CD4-positive, alpha-beta T cell treated with Interleukin-10 for 1 hour (primary cell): ENCODE results near the gene INPP1.
A peak's percentile ranks its signal among the peaks of the same experiment; 100 is the strongest.
"Not testable (repeated sequence)": the region's sequence is repeated elsewhere in the genome, so short reads cannot be mapped to it uniquely, and the experiment has no call there.

Experiments
- DNase-seq: peaks from one replicate; pipeline ENCODE4 v3.0.0-alpha.2; 2020

Gene INPP1, protein sequence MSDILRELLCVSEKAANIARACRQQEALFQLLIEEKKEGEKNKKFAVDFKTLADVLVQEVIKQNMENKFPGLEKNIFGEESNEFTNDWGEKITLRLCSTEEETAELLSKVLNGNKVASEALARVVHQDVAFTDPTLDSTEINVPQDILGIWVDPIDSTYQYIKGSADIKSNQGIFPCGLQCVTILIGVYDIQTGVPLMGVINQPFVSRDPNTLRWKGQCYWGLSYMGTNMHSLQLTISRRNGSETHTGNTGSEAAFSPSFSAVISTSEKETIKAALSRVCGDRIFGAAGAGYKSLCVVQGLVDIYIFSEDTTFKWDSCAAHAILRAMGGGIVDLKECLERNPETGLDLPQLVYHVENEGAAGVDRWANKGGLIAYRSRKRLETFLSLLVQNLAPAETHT

DNA sequence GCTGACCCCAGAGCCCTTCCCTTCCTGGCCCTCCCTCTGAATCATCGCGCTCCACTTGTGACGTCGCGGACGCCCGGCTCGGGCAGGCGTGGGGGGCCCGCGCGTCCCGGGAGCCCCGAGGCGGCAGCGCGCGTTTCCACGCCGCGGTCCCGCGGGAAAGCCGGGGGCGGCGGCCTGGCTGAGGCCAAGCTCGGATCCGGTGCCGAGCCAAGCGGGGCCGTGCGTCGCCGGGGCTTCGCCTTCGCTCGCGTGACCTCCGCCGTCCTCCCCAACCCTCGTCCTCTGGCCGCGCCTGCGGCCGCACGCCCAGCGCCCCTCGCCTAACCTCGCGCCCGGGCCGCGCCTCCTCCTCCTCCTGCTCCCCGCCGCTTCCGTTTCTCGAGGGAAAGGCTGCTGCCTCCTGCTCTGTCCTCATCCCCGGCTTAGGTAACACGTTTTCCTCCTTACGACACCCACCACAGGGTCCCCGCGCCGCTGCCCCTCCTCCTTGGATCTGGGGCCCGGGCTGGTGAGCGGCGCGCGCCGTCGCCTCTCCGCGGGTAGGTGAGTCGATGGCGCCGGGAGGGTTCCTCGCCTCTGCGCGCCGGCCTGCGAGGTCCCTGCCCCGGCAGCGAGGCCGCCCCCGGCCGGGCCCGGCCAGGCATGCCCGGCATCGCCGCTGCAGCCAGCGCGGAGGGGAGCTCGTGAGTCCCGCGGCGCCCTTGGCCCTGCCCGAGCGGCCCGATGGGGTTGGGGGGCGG is at the start of gene INPP1:
Gene INPP1 (plus strand): TSS at position 54 of the 740 bp plus-strand sequence. CDS start 16,514 bp downstream, outside the sequence.
- DNase-seq = peak; percentile 46

DNA sequence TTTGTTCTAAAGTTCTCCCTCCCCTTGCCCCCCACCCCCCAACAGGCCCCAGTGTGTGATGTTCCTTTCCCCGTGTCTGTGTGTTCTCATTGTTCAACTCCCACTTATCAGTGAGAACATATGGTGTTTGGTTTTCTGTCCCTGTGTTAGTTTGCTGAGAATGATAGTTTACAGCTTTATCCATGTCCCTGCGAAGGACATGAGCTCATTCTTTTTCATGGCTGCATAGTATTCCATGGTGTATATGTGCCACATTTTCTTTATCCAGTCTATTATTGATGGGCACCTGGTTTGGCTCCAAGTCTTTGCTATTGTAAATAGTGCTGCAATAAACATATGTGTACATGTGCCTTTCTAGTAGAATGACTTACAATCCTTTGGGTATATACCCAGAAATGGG is 45.5 kb upstream of the INPP1 start:
- not testable (repeated sequence) for DNase-seq

DNA sequence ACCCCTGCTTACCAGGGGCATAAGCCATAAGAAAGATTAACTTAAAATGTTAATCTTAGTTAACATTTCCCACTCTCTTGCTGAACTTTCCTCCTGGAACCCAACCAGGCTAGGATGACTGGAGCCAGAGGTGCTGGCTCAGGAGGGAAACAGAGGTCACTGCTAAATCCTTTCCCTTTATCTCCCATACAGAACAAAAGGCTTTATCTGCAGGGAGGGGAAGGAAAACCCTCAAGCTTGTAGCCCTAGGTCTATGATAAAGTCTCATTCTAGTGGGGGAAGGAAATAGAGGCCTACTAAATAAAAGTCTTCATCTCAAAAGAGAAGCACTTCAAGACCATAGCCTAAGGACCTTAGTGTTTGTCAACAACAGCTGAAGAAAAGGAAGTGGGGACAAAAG is 42.4 kb upstream of the INPP1 start:
- no peak for DNase-seq

DNA sequence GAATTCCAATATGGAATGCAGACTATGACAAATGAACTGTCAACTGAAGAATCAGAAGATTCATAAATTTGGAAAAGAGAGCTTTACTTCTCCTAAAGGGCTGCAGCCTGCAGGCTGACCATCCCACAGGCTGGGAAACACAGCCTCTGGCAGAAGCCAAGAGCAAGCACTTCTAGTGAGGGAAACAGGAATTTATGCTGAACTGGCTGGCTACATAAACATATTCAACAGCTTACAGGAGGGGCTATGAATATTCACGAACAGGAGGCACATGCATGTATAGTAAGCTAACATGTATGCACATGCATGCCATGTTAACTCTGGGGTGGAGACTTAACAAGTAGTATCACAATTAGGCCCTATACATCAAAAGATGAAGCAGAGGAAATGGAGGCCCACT is 41.3 kb upstream of the INPP1 start:
- DNase-seq = no peak

DNA sequence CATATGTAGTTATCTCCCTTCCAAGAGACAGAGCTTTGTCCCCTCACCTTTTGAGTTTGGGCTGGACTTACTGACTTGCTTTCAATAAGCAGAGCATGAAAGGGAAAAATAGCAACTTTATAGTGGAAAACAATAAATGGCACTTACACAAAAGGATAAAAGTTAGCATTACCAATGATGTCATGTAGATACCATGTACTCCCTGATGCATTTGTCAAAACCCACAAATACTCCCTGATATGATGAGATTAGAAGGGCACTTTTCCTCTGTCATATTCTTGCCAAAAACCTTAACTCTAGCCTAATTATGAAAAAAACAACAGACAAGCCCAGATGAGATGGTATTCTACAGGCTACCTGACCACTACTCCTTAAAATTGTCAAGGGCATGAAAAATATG is 39.7 kb upstream of the INPP1 start:
- no peak for DNase-seq

DNA sequence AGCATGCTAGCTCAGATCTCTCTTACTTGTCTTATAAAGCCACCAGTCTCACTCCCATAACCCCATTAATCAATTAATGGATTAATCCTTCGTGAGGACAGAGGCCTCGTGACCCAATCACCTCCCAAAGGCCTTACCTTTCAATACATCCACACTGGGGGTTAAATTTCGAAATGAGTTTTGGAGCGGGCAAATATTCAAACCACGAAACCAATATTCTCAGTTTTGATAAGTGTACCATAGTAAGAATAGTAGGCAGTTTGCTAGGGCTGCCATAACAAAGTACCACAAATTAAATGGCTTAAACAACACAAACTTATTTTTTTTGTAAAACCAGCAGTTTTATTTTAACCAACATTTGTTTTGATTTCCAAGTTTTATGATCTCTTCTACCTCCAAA is 39.0 kb upstream of the INPP1 start:
- no peak for DNase-seq

DNA sequence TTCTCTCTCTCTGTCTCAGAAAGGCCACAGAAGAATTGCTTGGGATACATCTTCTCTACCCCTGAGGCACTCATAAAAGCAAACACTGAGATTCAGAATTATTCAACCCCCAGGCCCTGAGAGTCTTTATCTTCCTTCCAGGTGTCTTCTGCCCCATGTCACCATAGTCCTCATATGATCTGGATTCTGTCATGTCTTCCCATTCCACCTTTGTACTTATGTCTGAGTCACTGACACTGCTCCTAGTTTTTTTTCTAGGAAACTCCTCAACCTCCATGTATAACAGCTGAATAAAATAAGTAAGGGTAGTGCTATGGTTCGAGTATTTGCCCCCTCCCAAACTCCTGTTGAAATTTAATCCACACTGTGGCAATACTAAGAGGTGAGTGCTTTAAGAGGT is 35.4 kb upstream of the INPP1 start:
- DNase-seq = no peak

DNA sequence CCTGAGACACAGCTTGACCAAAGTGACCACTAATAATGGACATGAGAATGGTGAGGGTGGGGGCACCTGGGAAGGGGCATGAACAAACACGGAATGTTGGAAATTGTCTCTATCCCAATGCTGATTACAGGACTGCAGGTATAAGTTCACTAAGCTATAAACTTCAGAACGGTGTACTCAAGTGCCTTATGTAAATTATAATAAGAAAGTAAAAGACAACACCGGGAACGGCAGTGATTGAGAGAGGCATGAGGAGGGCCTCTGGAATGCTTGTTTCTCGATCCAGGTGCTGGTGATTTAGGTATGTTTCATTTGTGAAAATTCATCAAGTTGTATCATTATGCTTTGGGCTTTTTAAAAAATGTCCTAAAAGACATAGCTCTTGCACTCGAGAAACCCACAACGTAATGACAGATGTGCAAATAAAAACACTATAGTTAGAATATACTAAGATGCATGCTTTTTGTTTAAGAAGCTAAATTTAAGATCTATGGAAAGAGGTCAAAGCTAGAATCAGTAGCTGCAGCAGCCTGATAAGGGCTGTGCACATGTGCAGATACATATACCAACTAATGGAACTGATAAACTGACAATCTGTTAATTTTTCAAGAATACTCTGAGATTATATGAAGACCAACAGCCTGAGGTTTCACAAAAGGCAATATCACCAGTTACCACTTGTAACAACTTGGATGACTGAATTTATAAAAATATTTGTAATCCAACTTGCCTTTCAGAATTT is 31.3 kb upstream of the INPP1 start:
- DNase-seq = no peak

DNA sequence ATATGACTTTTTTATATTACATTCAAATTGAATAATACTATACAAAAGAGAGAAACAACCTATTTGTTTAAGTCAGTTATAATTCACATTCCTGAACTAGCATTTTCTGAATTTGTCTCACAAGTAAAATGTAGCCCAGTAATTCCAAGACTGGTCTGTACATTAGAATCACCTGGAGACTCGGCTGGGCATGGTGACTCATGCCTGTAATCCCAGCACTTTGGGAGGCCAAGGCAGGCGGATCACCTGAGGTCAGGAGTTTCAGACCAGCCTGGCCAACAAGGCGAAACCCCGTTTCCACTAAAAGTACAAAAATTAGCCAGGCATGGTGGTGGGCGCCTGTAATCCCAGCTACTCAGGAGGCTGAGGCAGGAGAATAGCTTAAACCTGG is 30.8 kb upstream of the INPP1 start:
- not testable (repeated sequence) for DNase-seq

DNA sequence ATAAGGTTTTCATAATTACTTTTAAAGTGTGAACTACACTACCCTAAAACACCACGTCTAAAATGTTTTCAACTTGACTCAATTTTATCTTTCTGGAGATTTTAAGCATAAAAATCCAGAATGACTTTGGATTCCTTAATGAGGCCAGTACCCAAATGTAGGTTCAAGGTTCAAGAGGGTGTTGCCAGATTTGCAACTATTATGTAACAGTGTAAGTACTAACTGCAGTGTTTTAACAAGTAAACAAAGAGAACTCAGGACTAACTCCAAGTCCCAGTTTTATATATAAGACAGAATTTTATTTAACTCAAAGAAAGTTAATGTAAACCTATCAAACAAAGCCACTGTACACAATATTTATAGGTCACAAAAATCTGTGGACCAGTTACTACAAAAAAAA is 29.5 kb upstream of the INPP1 start:
- no peak for DNase-seq

DNA sequence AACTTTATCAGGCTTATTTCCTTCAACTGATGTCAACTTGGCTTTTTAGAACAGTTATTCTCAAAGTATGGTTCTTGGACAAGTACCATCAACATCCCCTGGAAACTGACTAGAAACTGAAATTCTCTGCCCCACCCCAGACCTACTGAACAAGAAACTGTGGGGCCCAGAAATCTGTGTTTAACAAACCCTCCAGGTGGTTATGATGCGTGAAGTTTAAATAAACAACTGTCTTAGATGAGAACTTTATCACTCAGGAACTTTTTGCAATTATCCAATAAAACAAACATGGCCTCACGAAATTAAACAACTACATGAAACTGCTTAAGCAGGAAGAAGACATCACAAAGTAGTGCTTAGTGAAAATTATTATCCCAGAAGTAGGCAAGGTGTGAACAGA is 28.1 kb upstream of the INPP1 start:
- DNase-seq = no peak

DNA sequence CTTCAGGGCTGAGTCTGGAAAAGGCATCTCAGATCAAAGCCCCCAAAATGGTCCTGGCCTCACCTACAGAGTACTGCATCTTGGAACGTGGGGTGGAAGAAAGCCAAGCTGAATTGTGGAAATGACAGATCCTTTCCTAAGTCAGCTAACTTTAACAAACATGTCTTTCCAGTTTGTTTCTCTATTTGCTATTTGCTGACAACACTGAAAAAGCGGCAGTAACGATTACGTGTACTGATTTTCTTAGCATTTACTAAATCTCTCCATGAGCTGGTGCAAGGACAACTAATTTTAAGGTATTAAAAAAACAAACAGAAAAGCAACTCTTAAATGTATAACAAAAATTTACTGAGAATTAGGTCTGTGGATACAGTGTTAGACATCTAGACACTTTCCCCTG is 24.9 kb upstream of the INPP1 start:
- DNase-seq = no peak

DNA sequence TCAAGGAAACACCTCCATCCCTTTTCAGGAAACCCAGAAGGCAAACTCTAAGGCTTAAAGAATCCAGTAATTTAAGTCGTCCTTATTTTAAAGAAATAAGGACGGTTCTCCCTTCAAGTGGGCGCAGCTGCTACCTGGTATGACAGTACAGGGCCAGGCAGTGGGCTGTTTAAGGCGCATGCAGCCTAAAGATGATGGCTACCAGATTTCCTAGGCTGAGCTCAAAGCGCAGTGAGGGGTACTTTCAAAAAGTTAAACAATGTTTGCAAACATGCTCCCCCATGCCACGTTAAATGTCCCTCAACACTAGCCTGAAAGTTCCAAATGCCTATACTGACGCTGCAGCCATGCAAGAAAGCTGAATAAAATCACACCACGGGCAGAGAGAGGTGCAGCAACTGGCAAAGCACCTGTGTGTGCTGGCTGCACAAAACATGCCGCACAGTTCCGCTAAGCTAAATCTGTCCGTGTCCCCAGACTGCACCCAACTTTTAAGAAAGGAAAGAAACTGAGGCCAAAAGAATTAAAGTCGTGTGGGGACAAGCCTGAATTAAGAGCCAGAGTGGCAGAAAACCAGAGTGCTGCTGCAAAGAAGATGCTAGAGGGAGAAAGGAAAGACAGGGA is 24.3 kb upstream of the INPP1 start:
- DNase-seq = no peak

DNA sequence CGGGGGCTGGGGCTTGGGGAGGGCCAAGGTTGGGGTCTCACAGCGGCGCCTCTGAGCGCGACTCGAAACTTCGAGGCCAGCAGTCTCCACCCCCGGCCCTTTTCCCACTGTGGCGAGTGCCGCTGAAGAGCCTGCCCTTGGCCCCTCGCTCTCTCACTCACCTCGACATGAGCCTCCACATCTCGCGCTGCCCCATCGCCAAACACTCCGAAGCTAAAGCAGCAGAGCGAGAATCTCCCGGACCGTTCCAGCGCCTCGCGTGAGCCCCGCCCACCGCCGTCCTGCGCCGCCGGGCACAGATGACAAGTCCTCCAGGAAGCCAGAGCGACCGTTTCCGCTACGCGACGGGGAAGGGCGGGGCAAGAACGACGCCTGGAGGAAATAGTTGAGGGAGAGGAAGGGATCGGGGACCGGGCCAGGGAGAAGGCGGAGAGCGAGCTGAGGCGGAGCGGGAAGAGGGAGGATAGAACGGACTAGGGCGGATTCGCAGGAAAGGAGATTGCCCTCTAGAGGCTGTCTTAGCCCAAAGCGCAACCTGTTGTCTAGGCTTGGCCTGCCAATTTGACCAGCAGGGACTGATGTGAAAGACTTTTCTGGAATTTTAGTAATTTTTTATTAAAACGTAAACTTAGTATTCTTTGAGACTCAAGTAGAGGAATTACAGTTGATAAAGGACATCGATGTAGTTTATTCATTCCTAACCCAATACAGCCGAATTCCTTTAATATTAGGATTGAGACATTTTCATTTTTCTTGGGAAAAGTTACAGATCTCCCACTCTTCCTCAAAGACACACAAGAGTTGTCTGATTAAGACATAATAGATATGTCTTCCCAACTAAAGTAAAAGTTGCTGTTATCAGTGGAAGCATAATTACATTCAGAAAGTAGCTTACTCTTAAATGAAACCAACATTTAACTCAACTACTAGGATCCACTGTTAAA is 23.6 kb upstream of the INPP1 start, which contains the start of gene HIBCH:
Gene HIBCH (minus strand): TSS at position 272 of the 944 bp plus-strand sequence. CDS start 76 bp downstream, at position 196.
- peak; percentile 84 for DNase-seq

DNA sequence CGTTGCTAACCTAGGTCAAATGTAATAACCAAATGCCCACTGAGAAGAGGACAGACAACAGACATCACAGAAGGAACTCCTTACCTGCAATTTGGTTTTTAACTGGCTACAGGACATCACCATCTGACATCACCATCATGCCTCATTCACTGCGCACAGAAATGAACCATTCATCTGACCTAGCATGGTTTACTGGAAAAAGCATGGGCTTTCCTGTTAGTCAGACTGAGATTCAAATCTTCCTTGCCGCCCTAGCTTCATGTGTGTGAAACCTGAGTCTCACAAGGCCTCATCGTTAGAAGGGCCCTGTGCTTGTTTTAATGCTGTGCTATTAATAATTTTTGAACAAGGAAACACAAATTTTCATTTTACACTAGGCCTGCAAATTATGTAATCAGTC is 22.7 kb upstream of the INPP1 start:
- DNase-seq = peak; percentile 28

DNA sequence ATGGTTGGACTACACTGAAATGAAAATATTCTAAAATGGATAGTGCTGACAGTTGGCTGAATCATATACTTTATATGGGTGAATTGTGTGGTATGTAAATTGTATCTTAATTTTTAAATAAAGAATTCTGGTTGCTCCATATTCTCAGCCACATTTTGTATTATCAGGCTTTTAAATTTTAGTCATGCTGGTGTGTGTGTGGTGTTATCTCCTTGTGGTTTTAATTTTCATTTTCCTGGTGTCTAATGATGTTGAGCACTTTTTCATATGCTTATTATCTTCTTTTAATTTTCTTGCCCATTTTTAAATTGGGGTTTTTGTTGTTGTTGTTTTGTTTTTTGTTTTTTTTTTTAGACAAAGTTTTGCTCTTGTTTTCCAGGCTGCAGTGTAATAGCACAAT is 20.0 kb upstream of the INPP1 start:
- no peak for DNase-seq

DNA sequence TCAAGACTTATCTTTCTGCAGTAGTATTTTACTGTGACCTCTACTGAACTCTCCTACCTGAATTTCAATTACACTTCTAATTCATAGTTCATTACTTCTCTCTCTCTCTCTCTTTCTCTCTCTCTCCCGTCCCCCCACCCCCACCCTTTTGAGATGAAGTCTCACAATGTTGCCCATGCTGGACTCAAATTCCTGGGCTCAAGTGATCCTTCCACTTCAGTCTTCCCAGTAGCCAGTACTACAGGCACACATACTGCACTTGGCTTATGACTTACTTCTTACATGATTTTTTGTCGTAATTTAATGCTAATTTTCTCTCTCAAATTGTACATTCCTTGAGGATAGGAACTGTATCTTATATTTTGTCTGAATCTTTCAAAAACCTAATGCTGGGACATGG is 17.8 kb upstream of the INPP1 start:
- no peak for DNase-seq

DNA sequence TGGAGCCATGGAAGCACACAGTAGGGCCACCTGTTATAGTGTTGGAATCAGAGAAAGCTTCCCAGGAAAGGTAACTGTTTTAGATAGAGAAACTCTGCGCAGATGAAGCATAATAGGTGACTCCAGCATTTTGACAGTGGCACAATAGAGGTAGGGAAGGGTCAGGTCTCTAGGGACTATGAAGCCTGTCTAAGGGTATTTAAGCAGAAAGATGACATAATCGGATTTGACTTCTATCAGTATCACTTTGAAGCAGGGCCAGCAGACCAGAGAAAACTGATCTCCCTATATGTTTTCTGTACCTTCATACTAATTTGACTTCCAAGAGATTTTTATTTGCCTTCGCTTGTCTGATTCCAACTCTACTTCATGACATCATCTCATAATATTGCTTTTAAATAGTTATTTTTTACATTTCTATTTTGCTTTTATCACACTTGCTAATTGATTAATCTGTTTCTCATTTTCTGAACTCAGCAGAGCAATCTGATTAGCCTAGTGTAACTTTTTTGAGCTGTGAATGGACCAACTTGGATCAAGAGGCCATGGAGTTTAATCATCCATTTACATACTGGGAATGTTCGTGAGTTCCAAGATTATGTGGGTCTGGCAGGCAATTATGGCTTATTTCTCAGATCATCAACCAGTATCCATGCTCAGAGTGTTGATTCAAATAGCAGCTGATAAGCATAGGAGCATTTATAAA is 15.4 kb upstream of the INPP1 start:
- no peak for DNase-seq

DNA sequence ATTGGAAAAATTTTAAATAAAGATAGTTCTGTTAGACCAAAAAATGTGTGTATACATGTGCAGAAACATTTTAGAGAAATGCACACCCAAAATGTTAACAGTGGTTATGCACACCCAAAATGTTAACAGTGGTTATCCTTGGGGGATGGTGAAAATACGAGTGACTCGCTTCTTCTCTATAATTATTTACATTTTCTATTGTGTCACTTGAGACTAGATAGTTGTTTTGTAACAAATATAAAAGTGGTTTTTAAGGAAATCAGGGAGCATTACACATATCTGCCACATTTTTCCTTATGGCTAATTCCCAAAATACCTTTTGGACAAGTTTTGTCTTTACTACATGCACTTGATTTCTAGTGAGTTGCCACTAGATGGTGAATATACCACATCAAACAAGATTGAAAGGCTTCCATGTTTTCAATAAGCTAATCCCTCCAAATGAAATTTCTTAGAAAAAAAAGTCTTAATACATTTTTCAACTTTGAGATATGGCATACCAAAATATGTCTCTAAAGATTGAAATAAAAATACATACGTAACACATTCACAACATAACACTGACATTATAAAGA is 14.7 kb upstream of the INPP1 start:
- DNase-seq = no peak

DNA sequence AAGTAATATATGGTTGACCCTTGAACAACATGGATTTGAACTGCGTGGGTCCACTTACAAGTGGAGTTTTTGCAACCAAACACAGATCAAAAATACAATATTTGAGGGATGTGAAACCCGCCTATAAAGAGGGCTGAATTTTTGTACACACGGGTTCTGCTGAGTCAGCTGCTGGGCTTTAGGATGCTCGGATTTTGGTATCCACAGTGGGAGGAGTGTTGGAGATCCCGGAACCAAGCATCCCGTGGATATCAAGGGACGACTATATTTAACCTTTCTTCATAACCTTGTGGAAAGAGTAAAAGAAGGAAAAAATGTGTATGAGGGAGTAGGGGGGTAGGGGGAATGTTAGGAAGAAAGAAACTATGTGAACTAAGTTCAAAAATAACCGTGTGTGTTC is 10.0 kb upstream of the INPP1 start:
- DNase-seq = no peak

DNA sequence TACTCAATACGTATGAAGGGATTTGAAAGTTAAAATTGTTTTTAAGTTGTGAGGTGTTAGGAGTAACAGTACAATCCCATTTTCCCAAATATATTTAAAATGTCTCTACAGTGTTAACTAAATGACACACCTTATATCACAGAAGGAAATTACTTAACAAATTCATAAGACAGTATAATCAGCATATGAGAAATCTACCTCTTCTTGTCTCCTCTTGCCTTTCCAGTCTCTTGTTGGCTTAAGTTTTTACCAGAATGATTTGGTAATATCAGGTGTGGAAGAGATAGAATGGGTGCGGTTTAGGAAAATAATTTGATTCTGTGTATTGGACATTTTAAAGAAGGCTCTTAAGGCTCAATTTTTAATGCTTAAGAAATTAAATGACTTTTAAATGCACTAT is 9.5 kb upstream of the INPP1 start:
- DNase-seq = no peak
